K562 (cell line): ENCODE data around the gene BTBD18. TPM values are rescaled to one million over a fixed set of nuclear protein-coding genes. Genes with fewer than 3 reads are reported as not detected.

Source experiments
- ARID1B ChIP-seq: fragments of 450-650 bp; IDR thresholded peaks from 2 replicates; pipeline ENCODE4 v1.6.1; 2016; ENCODE audit warnings: antibody characterized with exemption, mild to moderate bottlenecking, inconsistent platforms
- BCOR ChIP-seq: fragments of 450-650 bp; IDR thresholded peaks from 2 replicates; pipeline ENCODE4 v1.6.1; 2016
- BHLHE40 ChIP-seq: IDR thresholded peaks from 2 replicates; pipeline ENCODE4 v1.6.1; 2011; ENCODE audit warnings: low read length, improper control_type of control experiment
- CBX8 ChIP-seq: fragments of 200-600 bp; sonication (generic); IDR thresholded peaks from 2 replicates; pipeline ENCODE4 v1.6.1; 2012; ENCODE audit warnings: borderline replicate concordance, mixed run types, low read depth, mild to moderate bottlenecking, moderate library complexity, mixed read lengths, low read length, control low read depth, inconsistent platforms; ENCODE audit not compliant: poor library complexity, severe bottlenecking; ENCODE audit errors: extremely low read depth
- EHMT2 ChIP-seq: fragments of 450-650 bp; IDR thresholded peaks from 2 replicates; pipeline ENCODE4 v1.6.1; 2018; ENCODE audit warnings: antibody characterized with exemption
- ELF1 ChIP-seq: fragments of 200-800 bp; sonication (Bioruptor generic); IDR thresholded peaks from 2 replicates; pipeline ENCODE4 v1.6.1; 2016; ENCODE audit warnings: missing genetic modification characterization, missing compliant biosample characterization
- EP400 ChIP-seq: fragments of 450-650 bp; IDR thresholded peaks from 2 replicates; pipeline ENCODE4 v1.6.1; 2017; ENCODE audit warnings: antibody characterized with exemption, mild to moderate bottlenecking, moderate library complexity
- HNRNPH1 ChIP-seq: fragments of 200-400 bp; formaldehyde crosslinking; optimal IDR thresholded peaks from 2 replicates; pipeline ENCODE3; 2017; ENCODE audit warnings: low read depth, mild to moderate bottlenecking, low read length, moderate library complexity
- MTF1 ChIP-seq: fragments of 250-450 bp; sonication (Bioruptor Pico); IDR thresholded peaks from 2 replicates; pipeline ENCODE4 v1.9.0; 2021; ENCODE audit warnings: moderate library complexity, mild to moderate bottlenecking, inconsistent platforms, borderline replicate concordance
- NFATC3 ChIP-seq: fragments of 450-650 bp; IDR thresholded peaks from 2 replicates; pipeline ENCODE4 v1.6.1; 2017; ENCODE audit warnings: mild to moderate bottlenecking
- NONO ChIP-seq, 2 experiments: fragments of 200-400 bp in 1 of 2; fragments of 450-650 bp in 1 of 2; formaldehyde crosslinking in 1 of 2; IDR thresholded peaks; 2 replicates each; pipeline ENCODE4 v1.6.1; 2017; ENCODE audit warnings: low read depth in 2 of 2, mild to moderate bottlenecking in 2 of 2, moderate library complexity in 2 of 2, low read length in 1 of 2
- POLR2H ChIP-seq: IDR thresholded peaks from 2 replicates; pipeline ENCODE4 v1.6.1; 2016; ENCODE audit warnings: missing genetic modification characterization, low read depth, mild to moderate bottlenecking, control low read depth, missing compliant biosample characterization, moderate library complexity
- RBM17 ChIP-seq: fragments of 200-400 bp; formaldehyde crosslinking; IDR thresholded peaks from 2 replicates; pipeline ENCODE4 v1.6.1; 2017; ENCODE audit warnings: low read depth, mild to moderate bottlenecking, low read length, borderline replicate concordance
- SP1 ChIP-seq: sonication (generic); formaldehyde crosslinking; IDR thresholded peaks from 2 replicates; pipeline ENCODE4 v1.8.1; 2022; ENCODE audit warnings: mild to moderate bottlenecking, missing genetic modification reagents
- TAF15 ChIP-seq: fragments of 200-400 bp; formaldehyde crosslinking; IDR thresholded peaks from 2 replicates; pipeline ENCODE4 v1.6.1; 2017; ENCODE audit warnings: mild to moderate bottlenecking, low read depth, low read length, moderate library complexity
- ZNF23 ChIP-seq: fragments of 250-450 bp; sonication (Bioruptor Pico); IDR thresholded peaks from 2 replicates; pipeline ENCODE4 v1.4.0; 2020; ENCODE audit warnings: mild to moderate bottlenecking
- ZNF695 ChIP-seq: fragments of 450-650 bp; formaldehyde crosslinking; IDR thresholded peaks from 2 replicates; pipeline ENCODE4 v1.4.0; 2020; ENCODE audit warnings: mild to moderate bottlenecking, moderate library complexity
- ZSCAN32 ChIP-seq: fragments of 450-650 bp; formaldehyde crosslinking; IDR thresholded peaks from 2 replicates; pipeline ENCODE4 v1.4.0; 2020; ENCODE audit warnings: mild to moderate bottlenecking, moderate library complexity
- polyA plus RNA-seq, 8 experiments: library from polyadenylated mRNA; depleted of rRNA in 4 of 8; stranded (reverse) in 5 of 8; unstranded in 3 of 8; fragments of >200 nt; fragmentation: Nextera tagmentation in 2 of 8; fragmentation: Illumina TruSeq in 1 of 8; extraction: Ambion mirVana in 2 of 8; extraction: Trizol in 1 of 8; gene quantifications; 2 replicates each; pipeline versions ENCODE4 v1.2.1 to v1.2.3, GENCODE V29; 2011 to 2014; ENCODE audit warnings: inconsistent platforms in 1 of 8, missing spikeins in 1 of 8
- total RNA-seq, 7 experiments: library from RNA; depleted of rRNA in 6 of 7; stranded (reverse); fragments of >200 nt in 6 of 7; fragmentation: Illumina TruSeq in 2 of 7; extraction: Trizol in 2 of 7; gene quantifications; 2 replicates each; pipeline versions ENCODE4 v1.2.1 to v1.2.3, GENCODE V29; 2011 to 2021; ENCODE audit warnings: low replicate concordance in 1 of 7
- TF ChIP-seq, protein P1 (sequence below): sonication (generic); formaldehyde crosslinking; IDR thresholded peaks from 2 replicates; pipeline ENCODE4 v1.4.0; 2020; ENCODE audit warnings: mild to moderate bottlenecking, missing genetic modification reagents
- TF ChIP-seq, protein P2 (sequence below), 2 experiments: IDR thresholded peaks; 2 replicates each; pipeline ENCODE4 v1.6.1; 2012; ENCODE audit warnings: improper control_type of control experiment in 2 of 2, low read depth in 2 of 2, low read length in 2 of 2, borderline replicate concordance in 1 of 2
- TF ChIP-seq, protein P3 (sequence below): fragments of 250-450 bp; sonication (Bioruptor Pico); IDR thresholded peaks from 2 replicates; pipeline ENCODE4 v1.5.1; 2021; ENCODE audit warnings: mild to moderate bottlenecking

BTBD18 gene
- total and polyA plus RNA-seq, 9 of the 15 experiments (the other 6 are each of a cell fraction or from before 2014, with no cell fraction given) = 0.06 TPM; not detected in 8

DNA sequence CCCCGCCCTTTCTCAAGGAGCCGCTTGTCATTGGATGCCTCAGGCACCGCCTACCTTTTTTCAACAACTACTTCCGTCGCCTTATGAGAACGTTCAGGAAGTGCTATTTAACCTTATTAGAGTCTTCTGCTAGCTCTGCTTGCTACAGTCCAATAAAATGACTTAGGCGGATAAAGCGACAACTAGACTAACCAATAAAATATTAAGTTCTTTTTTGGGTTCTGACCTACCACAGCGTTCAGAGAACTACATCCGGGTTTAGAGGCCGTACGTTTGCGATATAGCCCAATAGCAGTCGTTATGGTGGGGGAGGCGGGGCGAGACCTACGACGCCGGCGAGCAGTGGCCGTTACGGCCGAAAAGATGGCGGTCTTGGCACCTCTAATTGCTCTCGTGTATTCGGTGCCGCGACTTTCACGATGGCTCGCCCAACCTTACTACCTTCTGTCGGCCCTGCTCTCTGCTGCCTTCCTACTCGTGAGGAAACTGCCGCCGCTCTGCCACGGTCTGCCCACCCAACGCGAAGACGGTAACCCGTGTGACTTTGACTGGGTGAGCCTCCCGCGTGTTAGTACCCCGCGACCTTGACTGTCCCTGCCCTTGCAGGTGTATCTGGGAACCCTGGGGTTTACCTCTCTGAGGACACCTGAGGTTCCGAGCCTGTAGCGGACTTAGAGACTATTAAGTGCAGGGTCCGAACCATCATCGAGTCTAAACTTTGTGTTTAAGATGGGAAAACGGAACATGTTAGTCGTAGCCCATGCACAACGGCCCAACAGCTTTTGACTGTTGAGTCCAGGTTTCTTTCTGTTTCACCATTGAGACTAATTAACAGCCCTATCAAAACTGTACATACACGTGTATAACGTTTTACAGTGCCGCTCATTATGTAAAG, 39.1 kb downstream of the BTBD18 start, which contains the start of gene TMX2 (continued):
- no peak for TF ChIP-seq NFATC3
- TF ChIP-seq ZNF23 = no peak
- TF ChIP-seq, protein P1, sequence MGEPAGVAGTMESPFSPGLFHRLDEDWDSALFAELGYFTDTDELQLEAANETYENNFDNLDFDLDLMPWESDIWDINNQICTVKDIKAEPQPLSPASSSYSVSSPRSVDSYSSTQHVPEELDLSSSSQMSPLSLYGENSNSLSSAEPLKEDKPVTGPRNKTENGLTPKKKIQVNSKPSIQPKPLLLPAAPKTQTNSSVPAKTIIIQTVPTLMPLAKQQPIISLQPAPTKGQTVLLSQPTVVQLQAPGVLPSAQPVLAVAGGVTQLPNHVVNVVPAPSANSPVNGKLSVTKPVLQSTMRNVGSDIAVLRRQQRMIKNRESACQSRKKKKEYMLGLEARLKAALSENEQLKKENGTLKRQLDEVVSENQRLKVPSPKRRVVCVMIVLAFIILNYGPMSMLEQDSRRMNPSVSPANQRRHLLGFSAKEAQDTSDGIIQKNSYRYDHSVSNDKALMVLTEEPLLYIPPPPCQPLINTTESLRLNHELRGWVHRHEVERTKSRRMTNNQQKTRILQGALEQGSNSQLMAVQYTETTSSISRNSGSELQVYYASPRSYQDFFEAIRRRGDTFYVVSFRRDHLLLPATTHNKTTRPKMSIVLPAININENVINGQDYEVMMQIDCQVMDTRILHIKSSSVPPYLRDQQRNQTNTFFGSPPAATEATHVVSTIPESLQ (CRISPR knock-in tag) = peak; percentile 94; the same call in 1 of the 2 replicates
- TF ChIP-seq ZSCAN32 = no peak
- TF ChIP-seq BCOR = no peak
- peak; percentile 42 for TF ChIP-seq SP1 (CRISPR knock-in tag)
- TF ChIP-seq, protein P2, sequence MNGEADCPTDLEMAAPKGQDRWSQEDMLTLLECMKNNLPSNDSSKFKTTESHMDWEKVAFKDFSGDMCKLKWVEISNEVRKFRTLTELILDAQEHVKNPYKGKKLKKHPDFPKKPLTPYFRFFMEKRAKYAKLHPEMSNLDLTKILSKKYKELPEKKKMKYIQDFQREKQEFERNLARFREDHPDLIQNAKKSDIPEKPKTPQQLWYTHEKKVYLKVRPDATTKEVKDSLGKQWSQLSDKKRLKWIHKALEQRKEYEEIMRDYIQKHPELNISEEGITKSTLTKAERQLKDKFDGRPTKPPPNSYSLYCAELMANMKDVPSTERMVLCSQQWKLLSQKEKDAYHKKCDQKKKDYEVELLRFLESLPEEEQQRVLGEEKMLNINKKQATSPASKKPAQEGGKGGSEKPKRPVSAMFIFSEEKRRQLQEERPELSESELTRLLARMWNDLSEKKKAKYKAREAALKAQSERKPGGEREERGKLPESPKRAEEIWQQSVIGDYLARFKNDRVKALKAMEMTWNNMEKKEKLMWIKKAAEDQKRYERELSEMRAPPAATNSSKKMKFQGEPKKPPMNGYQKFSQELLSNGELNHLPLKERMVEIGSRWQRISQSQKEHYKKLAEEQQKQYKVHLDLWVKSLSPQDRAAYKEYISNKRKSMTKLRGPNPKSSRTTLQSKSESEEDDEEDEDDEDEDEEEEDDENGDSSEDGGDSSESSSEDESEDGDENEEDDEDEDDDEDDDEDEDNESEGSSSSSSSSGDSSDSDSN (IDR thresholded peaks at IDR 0.05; ENCODE audit: borderline replicate concordance in 1 of 2, low read depth in 2 of 2, low read length in 2 of 2) = no peak
- TF ChIP-seq EP400 = peak; percentile 98
- TF ChIP-seq POLR2H (tag) = peak; percentile 82
- TF ChIP-seq CBX8 = no peak
- TF ChIP-seq, protein P3, sequence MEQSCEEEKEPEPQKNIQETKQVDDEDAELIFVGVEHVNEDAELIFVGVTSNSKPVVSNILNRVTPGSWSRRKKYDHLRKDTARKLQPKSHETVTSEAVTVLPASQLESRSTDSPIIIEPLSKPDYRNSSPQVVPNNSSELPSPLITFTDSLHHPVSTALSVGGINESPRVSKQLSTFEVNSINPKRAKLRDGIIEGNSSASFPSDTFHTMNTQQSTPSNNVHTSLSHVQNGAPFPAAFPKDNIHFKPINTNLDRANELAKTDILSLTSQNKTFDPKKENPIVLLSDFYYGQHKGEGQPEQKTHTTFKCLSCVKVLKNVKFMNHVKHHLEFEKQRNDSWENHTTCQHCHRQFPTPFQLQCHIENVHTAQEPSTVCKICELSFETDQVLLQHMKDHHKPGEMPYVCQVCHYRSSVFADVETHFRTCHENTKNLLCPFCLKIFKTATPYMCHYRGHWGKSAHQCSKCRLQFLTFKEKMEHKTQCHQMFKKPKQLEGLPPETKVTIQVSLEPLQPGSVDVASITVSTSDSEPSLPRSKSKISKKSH = no peak
- TF ChIP-seq ELF1 (tag) = peak; percentile 93
- 0 out of 2 replicates have a peak, but pooled peaks have one; percentile 8 for TF ChIP-seq ARID1B
- peak; percentile 39; the same call in 1 of the 2 replicates for TF ChIP-seq EHMT2
- no peak for TF ChIP-seq TAF15
- peak; percentile 26; the same call in 1 of the 2 replicates for TF ChIP-seq BHLHE40
- no peak for TF ChIP-seq RBM17
- 0 out of 4 replicates have a peak, but pooled peaks of 1 of the 2 experiments have one; percentile 38 for TF ChIP-seq NONO (IDR thresholded peaks at IDR 0.05; ENCODE audit: low read depth in 2 of 2, low read length in 1 of 2)
- no peak for TF ChIP-seq HNRNPH1
- TF ChIP-seq ZNF695 (CRISPR knock-in tag) = no peak
- TF ChIP-seq MTF1 (CRISPR knock-in tag) = no peak
